Measurements from ENCODE around the gene SYMPK.

GRCh38 chr19:45778010-45778661, 84.8 kb downstream of the SYMPK start:
- TF ChIP-seq YY1 (IDR thresholded peaks at IDR 0.05; ENCODE audit: insufficient read depth, insufficient read length) (no peak), ZNF274 (IDR thresholded peaks at IDR 0.05; ENCODE audit: low read depth, low read length) (no peak)

Data from NT2/D1 (cell line).